Measurements from ENCODE around the gene FAM20C.

The FAM20C gene

GRCh38 chr7:307970-308369, 115.6 kb downstream of the FAM20C start:
- no peak overlapping the region for H3K27ac ChIP-seq
- TF ChIP-seq CTCF (IDR thresholded peaks at IDR 0.05) (no peak), ZFX (IDR thresholded peaks at IDR 0.05; ENCODE audit: borderline replicate concordance) (no peak)

GRCh38 chr7:309586-310228, 117.3 kb downstream of the FAM20C start:
- H3K27ac ChIP-seq, result no peak overlapping the region
- no peak for TF ChIP-seq ZFX (IDR thresholded peaks at IDR 0.05; ENCODE audit: borderline replicate concordance)
- no peak for TF ChIP-seq CTCF (IDR thresholded peaks at IDR 0.05)

All from 22Rv1 (cell line).